GM21515 (cell line): ENCODE measurements around the gene EYA2.

ENCODE experiments used
- ATAC-seq: cut with Tn5 transposase; IDR thresholded peaks from one replicate; pipeline ENCODE4 v1.9.1; 2021; ENCODE audit not compliant: unreplicated experiment

EYA2 gene

GRCh38 chr20:46999801-47000465, 105.3 kb downstream of the EYA2 start:
- ATAC-seq, result no peak

- no peak for ATAC-seq
Measured at GRCh38 chr20:47003223-47003622, 108.6 kb downstream of the EYA2 start.

- ATAC-seq, result no peak
Measured at GRCh38 chr20:47004179-47004578, 109.5 kb downstream of the EYA2 start.

GRCh38 chr20:47007826-47008655, 113.4 kb downstream of the EYA2 start:
- ATAC-seq, result no peak

- ATAC-seq, result no peak
Measured at GRCh38 chr20:47008842-47009518, 114.3 kb downstream of the EYA2 start.

GRCh38 chr20:47009784-47010183, 115.1 kb downstream of the EYA2 start:
- ATAC-seq, result no peak

- ATAC-seq, result no peak
Measured at GRCh38 chr20:47011984-47012383, 117.3 kb downstream of the EYA2 start.

GRCh38 chr20:47013606-47014005, 119.0 kb downstream of the EYA2 start:
- no peak for ATAC-seq

GRCh38 chr20:47016068-47016664, 121.5 kb downstream of the EYA2 start:
- ATAC-seq, result no peak

GRCh38 chr20:47018381-47018780, 123.7 kb downstream of the EYA2 start:
- ATAC-seq, result no peak

GRCh38 chr20:47019121-47019824, 124.6 kb downstream of the EYA2 start:
- ATAC-seq, result no peak

GRCh38 chr20:47020231-47020630, 125.6 kb downstream of the EYA2 start:
- no peak for ATAC-seq

GRCh38 chr20:47021850-47022249, 127.2 kb downstream of the EYA2 start:
- ATAC-seq, result no peak

- no peak for ATAC-seq
Measured at GRCh38 chr20:47024461-47024937, 129.9 kb downstream of the EYA2 start.

GRCh38 chr20:47027042-47027441, 132.4 kb downstream of the EYA2 start:
- no peak for ATAC-seq

GRCh38 chr20:47027456-47027855, 132.8 kb downstream of the EYA2 start:
- ATAC-seq, result no peak

- ATAC-seq, result no peak
Measured at GRCh38 chr20:47028487-47028886, 133.8 kb downstream of the EYA2 start.

GRCh38 chr20:47029845-47030244, 135.2 kb downstream of the EYA2 start:
- no peak for ATAC-seq

GRCh38 chr20:47030271-47030810, 135.7 kb downstream of the EYA2 start:
- no peak for ATAC-seq

GRCh38 chr20:47031004-47031403, 136.4 kb downstream of the EYA2 start:
- ATAC-seq, result no peak
